Stimulated activated CD4-positive, alpha-beta T cell treated with anti-CD3 and anti-CD28 coated beads, Interleukin-4, amount 100 ng/mL, for 24 hours (primary cell): ENCODE results near the gene AHNAK2.
A peak's percentile ranks its signal among the peaks of the same experiment; 100 is the strongest.
"Not testable (repeated sequence)": the region's sequence is repeated elsewhere in the genome, so short reads cannot be mapped to it uniquely, and the experiment has no call there.

Source experiments
- DNase-seq: peaks from one replicate; pipeline ENCODE4 v3.0.0-alpha.2; 2020

AHNAK2 gene

DNA sequence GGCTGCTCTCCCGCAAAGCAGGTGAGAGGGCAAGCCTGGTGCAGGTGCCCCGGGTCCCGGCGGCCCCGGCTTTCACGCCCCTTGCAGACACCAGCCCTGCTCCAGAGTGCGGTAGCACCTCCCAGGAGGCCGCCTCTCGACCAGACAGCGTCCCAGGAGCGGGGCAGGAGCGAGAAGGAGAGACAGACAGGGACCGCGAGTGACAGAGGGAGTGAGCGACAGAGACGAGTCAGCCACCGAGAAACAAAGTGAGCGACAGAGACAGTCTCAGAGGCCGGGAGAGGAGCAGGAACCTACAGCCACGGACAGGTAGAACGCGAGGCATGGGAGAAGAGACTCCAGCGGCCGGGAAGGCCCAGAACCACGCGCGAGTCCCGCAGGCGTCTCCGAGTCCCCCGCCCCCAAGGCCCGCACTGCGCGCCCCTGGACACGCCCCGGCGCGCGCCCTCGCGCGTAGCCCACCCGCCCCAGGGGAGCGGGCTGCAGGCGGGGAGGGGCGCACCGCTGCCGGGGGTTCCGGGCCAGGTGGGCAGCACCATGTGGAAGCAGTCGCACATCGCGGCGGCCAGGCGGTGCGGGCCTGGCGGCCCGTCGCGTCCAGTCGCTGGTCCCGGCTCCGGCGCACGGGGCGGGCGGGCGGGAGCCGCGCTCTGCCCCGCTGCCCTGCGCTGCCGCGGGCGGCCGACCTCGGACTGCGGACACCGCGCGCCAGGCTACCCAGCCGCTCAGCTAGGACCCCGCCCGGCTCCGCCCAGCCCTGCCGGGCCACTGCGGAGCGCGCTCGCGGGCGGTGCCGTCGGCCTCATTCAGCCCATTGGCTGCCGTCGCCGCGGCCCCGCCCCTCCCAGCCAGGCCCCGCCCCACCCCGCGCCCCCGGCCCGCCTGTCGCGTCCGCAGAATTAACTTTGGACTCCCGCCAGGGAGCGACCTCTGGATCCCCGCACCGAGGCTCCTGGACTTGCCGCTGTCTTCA is at the start of gene AHNAK2:
Gene AHNAK2 (minus strand): TSS at position 694 of the 973 bp plus-strand sequence. CDS start 137 bp downstream, at position 557.
- DNase-seq: peak; percentile 55

- not testable (repeated sequence) for DNase-seq
Measured at GRCh38 chr14:105027718-105028117, 49.5 kb upstream of the AHNAK2 start.

GRCh38 chr14:105026802-105027563 is 48.8 kb upstream of the AHNAK2 start:
- DNase-seq: no peak

GRCh38 chr14:105026033-105026785 is 48.0 kb upstream of the AHNAK2 start:
- peak; percentile 35 for DNase-seq

GRCh38 chr14:105025429-105025828 is 47.3 kb upstream of the AHNAK2 start:
- DNase-seq: no peak

- DNase-seq: no peak
Measured at GRCh38 chr14:105023791-105024480, 45.8 kb upstream of the AHNAK2 start.

GRCh38 chr14:105023144-105023543 is 45.0 kb upstream of the AHNAK2 start:
- DNase-seq: no peak

DNA sequence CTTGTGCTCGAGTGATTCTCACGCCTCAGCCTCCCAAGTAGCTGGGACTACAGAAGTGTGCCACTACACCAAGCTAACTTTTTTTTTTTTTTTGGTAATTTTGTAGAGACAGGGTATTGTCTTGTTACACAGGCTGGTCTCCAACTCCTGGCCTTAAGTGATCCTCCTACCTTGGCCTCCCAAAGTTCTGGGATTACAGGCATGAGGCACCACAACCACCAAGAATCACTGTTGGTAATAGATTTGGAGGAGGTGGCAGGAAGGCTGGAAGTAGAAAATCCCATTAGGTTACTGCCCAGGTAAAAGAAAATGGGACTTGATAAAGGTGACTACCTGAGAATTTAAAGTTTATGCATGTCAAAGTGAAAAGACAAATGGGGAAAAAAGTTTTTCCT is 44.1 kb upstream of the AHNAK2 start:
- DNase-seq: no peak

DNA sequence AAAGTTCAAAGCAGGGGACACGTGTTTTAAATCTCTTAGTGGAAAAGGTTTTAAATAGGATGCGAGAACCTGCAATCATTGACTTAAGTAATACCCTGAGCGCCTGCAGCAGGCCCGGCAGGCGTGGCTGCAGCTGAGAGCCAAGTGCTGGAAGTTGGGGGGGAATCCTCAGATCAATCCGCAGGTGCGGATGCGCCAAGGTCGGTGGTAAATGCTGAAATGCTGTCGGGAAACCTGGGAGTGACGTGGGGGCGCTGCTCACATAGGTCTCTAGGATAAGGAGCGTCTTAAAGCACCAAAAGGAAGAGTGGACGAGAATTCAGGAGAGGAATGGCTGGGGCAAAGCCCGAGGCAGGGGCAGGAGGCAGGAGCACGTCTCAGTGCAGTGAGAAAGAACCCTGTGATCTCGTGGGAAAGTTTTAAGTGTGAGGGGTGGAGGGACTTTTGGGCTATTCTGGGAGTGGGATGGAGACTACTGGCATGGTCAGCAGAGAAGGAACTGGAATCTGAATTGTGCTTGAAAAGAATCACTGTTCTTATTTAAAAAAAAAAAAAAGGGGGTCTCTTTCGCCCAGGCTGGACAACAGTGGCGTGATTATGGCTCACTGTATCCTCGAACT is 43.6 kb upstream of the AHNAK2 start:
- peak; percentile 55 for DNase-seq

- peak; percentile 97 for DNase-seq
Measured at GRCh38 chr14:105020815-105021655, 42.9 kb upstream of the AHNAK2 start, which contains the start of gene CDCA4. Gene CDCA4, minus strand, starts transcription at chr14:105021083. Its CDS starts 9,154 bp downstream, at chr14:105011929.

- DNase-seq: peak; percentile 62
Measured at GRCh38 chr14:105019861-105020814, 42.0 kb upstream of the AHNAK2 start.

DNA sequence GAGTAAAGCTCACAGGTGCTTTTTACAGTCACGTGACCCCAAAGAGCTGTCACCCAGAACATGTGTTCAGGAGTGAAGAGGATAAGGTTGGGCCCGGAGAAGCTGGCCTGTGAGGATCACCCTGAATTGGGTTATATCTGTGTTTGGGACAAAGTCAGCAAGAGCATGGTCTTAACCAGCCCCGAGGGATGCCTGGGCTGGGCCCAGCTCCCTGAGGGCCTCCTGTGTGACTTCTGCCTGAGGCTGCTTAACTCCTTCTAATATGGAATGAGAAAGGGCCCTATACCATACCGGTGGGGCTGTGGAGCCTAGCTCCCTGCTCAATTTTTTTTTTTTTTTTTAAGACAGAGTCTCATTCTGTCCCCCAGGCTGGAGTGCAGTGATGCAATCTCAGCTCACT is 40.2 kb upstream of the AHNAK2 start:
- DNase-seq: no peak

GRCh38 chr14:105015905-105016304 is 37.7 kb upstream of the AHNAK2 start:
- no peak for DNase-seq

DNA sequence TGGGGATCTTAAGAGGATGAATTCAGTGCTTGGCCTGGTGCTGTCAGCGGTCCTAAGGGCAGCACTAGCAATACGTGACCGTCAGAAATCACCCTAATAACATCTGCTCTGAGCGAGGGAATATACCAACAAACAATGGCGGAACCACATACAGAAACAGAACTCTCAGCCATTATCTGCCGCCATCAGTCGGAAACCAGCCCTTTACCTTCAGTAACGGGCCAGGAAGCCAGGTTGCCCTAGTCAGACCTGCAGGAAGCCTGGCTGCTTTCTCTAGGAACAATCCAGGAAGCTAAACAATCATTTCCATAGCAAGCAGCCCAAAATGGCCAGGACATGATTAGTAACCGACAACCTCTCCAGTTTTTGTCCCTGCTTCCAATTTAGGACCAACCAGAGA is 37.1 kb upstream of the AHNAK2 start:
- DNase-seq: no peak

- no peak for DNase-seq
Measured at GRCh38 chr14:105014631-105015030, 36.5 kb upstream of the AHNAK2 start.

GRCh38 chr14:105014032-105014431 is 35.9 kb upstream of the AHNAK2 start:
- no peak for DNase-seq

DNA sequence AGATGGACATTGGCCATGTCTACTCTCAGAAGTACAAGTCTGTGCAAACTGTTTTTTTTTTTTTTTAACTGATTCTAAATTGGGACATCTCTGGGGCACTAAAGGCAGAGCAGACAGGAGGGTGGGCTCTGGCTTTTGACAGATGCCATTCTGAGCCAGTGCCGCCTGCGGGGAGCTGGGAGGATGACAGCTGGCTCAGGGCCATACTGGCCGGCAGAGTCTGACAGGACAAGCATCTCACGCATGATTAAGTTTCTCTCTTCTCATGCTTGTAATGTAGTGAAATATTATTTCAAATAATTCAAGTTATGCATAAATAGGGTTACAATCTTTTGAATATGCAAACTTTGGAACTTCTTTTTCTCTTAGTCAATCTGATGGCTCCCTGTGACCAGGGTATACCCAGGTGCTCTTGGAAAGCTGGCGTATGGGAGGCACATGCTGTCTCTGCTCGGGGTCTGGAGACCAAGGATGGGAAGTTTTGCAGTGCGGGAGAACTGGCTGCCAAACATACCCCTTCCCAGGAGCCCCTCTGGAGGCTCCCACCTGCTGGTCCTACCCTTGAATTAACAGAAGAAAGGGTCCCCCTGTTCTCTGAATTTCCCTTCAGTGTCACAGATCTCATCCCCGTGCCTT is 35.1 kb upstream of the AHNAK2 start:
- DNase-seq: no peak

- DNase-seq: no peak
Measured at GRCh38 chr14:105012171-105012985, 34.2 kb upstream of the AHNAK2 start.
